HFF-Myc (cell line): ENCODE data around the gene TTC33.

ENCODE experiments used
- DNase-seq: peaks from one replicate; pipeline ENCODE4 v3.0.0-alpha.2; 2011; ENCODE audit warnings: low read depth; ENCODE audit errors: extremely low read depth
- H3K4me3 ChIP-seq: replicated peaks from 2 replicates; pipeline ENCODE4 v1.5.1; 2011; ENCODE audit warnings: low read depth, mild to moderate bottlenecking, control low read depth, low read length
- TF ChIP-seq, protein P1 (sequence below): IDR thresholded peaks from 2 replicates; pipeline ENCODE4 v1.5.1; 2012; ENCODE audit warnings: mild to moderate bottlenecking, low read depth, low read length, control low read depth; ENCODE audit errors: missing control alignments

The TTC33 gene

DNA sequence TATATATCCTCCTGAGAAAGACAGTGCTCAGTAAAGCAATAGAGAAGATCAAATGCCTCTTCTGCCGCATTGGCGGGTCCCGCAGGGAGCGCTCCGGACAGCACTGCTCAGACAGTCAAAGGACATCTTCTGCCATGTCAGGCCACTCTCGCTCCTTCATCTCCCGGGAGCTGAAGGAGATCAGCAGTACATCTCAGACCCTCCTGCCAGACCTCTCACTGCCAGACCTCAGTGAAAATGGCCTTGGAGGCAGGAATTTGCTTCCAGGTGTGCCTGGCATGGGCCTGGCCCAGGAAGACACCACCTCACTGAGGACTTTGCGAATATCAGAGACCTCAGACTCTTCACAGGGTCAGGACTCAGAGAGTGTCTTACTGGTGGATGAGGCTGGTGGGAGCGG, 63.9 kb downstream of the TTC33 start:
- TF ChIP-seq, protein P1, sequence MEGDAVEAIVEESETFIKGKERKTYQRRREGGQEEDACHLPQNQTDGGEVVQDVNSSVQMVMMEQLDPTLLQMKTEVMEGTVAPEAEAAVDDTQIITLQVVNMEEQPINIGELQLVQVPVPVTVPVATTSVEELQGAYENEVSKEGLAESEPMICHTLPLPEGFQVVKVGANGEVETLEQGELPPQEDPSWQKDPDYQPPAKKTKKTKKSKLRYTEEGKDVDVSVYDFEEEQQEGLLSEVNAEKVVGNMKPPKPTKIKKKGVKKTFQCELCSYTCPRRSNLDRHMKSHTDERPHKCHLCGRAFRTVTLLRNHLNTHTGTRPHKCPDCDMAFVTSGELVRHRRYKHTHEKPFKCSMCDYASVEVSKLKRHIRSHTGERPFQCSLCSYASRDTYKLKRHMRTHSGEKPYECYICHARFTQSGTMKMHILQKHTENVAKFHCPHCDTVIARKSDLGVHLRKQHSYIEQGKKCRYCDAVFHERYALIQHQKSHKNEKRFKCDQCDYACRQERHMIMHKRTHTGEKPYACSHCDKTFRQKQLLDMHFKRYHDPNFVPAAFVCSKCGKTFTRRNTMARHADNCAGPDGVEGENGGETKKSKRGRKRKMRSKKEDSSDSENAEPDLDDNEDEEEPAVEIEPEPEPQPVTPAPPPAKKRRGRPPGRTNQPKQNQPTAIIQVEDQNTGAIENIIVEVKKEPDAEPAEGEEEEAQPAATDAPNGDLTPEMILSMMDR, result no peak
- DNase-seq, result no peak

GRCh38 chr5:40690267-40690666, 65.5 kb downstream of the TTC33 start:
- TF ChIP-seq, protein P1, result no peak
- no peak overlapping the region for H3K4me3 ChIP-seq
- no peak for DNase-seq

More for the DNA sequence above, 63.9 kb downstream of the TTC33 start:
- no peak overlapping the region for H3K4me3 ChIP-seq

GRCh38 chr5:40689438-40689837, 66.3 kb downstream of the TTC33 start:
- H3K4me3 ChIP-seq, result no peak overlapping the region
- DNase-seq, result peak; percentile 92
- TF ChIP-seq, protein P1, result no peak

DNA sequence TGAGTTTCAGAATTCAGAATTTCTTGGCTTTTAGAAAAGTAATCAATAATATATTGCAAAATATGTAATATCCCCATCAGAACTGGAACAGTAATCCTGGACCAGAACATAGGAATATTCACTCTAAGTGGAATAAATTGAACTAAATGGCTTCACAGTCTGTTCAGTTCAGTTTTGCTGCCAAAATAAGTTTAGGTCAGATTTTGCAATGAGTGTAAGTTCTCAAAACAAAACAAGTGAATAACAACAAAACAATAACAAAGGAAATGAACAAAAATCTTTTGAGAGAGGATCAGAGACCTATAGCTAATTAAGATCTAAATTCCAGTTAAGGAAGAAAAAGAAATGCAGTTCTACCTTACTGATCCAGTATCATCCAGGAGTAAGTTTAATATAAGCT, 66.8 kb downstream of the TTC33 start:
- DNase-seq, result no peak
- no peak overlapping the region for H3K4me3 ChIP-seq
- TF ChIP-seq, protein P1, result no peak

DNA sequence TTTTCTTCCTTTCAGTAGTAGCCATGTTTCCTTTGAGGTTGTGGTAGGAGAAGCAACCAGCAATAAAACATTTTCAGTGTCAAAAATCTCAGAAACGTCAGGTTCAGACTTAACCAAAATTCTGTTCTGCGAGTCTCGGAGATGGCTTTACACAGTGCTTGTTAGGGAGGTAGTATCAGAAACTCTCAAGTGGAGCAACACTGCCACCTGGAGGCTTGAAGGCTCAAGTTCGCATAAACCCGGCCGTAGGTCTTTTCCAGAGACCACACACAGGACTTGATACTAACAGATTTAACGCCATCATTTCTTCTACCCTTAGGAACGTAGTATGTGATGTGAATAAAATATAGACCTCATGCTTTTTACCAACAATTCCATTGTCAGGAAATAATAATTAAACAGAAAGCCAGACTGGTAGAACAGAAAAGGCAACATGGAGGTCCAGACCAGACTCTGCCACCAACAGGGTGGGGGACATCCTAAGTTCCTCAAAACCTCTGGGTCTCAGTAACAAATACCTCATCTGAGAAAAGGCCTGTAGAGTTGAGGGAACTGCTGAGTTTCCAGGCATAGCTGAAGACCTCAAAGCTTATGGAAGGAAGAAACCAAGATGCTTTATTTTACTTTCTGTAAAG, 67.5 kb downstream of the TTC33 start:
- TF ChIP-seq, protein P1, result peak; percentile 76
- DNase-seq, result peak; percentile 82
- H3K4me3 ChIP-seq, result no peak overlapping the region

DNA sequence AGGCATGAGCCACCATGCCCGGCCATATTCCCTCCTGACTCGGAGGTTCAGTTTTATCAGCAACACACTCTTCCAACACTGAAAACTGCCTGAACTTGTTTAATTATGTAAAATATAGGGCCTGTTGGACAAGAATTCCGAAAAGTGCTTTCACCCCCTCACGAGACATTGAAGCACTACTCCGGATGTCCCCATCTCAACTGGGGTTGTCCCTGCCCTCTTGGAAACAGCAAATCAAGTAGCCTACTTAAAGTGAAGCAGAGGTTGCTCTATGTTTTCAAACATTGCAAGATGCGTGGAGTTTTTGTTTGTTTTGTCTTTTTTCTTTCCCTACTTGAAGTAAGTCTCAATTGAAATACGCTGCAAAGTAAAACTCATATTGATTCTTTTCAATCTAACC, 68.4 kb downstream of the TTC33 start:
- DNase-seq, result no peak
- TF ChIP-seq, protein P1, result no peak
- H3K4me3 ChIP-seq, result no peak overlapping the region

DNA sequence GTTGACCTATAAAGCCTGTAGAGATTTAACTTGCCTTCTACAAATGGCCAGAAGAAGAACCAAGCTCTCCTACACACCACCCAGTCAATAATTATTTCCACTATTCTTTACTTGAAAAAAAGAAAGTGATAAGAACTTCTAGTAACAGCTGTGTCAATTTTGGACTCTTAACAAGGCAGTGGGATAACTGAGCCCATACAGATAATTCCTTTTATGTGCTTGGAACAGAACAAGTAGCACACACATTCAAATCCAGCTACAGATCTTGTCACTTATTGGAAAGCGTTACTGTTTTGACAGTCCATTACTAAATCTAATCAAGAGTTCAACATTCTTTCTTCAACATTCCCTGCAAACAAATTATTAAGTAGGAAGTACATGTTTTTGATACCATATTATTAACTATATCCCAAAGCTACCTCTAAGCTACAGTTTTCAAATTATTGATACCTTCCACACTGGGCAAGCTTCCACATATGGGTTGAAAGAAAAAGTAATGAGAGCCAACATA, 69.7 kb downstream of the TTC33 start:
- DNase-seq, result no peak
- TF ChIP-seq, protein P1, result no peak
- H3K4me3 ChIP-seq, result no peak overlapping the region
